Panc1 (cell line): ENCODE data around the gene GOLGA6C. TPM values are rescaled to one million over a fixed set of nuclear protein-coding genes. Genes with fewer than 3 reads are reported as not detected.

ENCODE experiments used
- ATAC-seq: fragments of 200-7000 bp; cut with Tn5 transposase; 2 replicates; pipeline ENCODE4 v1.9.1; 2020; ENCODE audit warnings: mild to moderate bottlenecking, moderate library complexity
- BruUV-seq: library from RNA; stranded (reverse); fragments of 400-500 nt; replicated peaks from 2 replicates; lab custom pipeline; 2021; lab: Mats Ljungman, UMichigan
- CTCF ChIA-PET: fragments of 300-600 bp; sonication (Branson Sonifier 250); formaldehyde crosslinking; loops from one replicate; lab custom pipeline; 2022; ENCODE audit warnings: antibody characterized with exemption; lab: Charles Lee
- POLR2A ChIA-PET: fragments of 300-600 bp; sonication (Branson Sonifier 250); formaldehyde crosslinking; loops from one replicate; lab custom pipeline; 2022; ENCODE audit warnings: antibody characterized with exemption; lab: Charles Lee
- DNase-seq: peaks from one replicate; pipeline ENCODE4 v3.0.0-alpha.2; 2010; ENCODE audit warnings: low read depth, low spot score
- H3K27ac ChIP-seq: 2 replicates; pipeline ENCODE4 v1.5.1; 2011; ENCODE audit warnings: mild to moderate bottlenecking, low read length, inconsistent platforms
- H3K27me3 ChIP-seq: fragments of 200-500 bp; sonication (Bioruptor generic); 2 replicates; pipeline ENCODE4 v1.6.0; 2014; ENCODE audit warnings: low read length, inconsistent platforms; ENCODE audit not compliant: control insufficient read depth, insufficient read depth
- H3K36me3 ChIP-seq: fragments of 200-500 bp; sonication (Bioruptor generic); 2 replicates; pipeline ENCODE4 v1.5.1; 2014; ENCODE audit warnings: inconsistent platforms, mild to moderate bottlenecking, low read length, moderate library complexity; ENCODE audit not compliant: control insufficient read depth, insufficient read depth
- H3K4me1 ChIP-seq: 2 replicates; pipeline ENCODE4 v1.5.1; 2011; ENCODE audit warnings: inconsistent platforms, mild to moderate bottlenecking, low read length, moderate library complexity; ENCODE audit not compliant: control insufficient read depth, insufficient read depth
- H3K4me3 ChIP-seq, 2 experiments: 2 replicates each; pipeline ENCODE4 v1.5.1; 2011 to 2012; ENCODE audit warnings: low read depth in 2 of 2, low read length in 2 of 2, mild to moderate bottlenecking in 2 of 2, inconsistent platforms in 1 of 2, moderate library complexity in 1 of 2
- H3K9me3 ChIP-seq: fragments of 200-500 bp; sonication (Bioruptor generic); 2 replicates; pipeline ENCODE4 v1.5.1; 2014; ENCODE audit warnings: low read depth, mild to moderate bottlenecking, inconsistent platforms, low read length, moderate library complexity; ENCODE audit not compliant: control insufficient read depth, insufficient read depth
- CTCF ChIP-seq: fragments of 450-650 bp; IDR thresholded peaks from 2 replicates; pipeline ENCODE4 v1.5.1; 2017; ENCODE audit warnings: mild to moderate bottlenecking
- POLR2AphosphoS5 ChIP-seq: IDR thresholded peaks from 2 replicates; pipeline ENCODE4 v1.6.1; 2012; ENCODE audit warnings: mild to moderate bottlenecking, low read depth, low read length, moderate library complexity
- REST ChIP-seq, 2 experiments: IDR thresholded peaks; 2 replicates each; pipeline ENCODE4 v1.6.1; 2011 to 2012; ENCODE audit warnings: low read depth in 2 of 2, control low read depth in 1 of 2, low read length in 1 of 2, mild to moderate bottlenecking in 1 of 2, moderate library complexity in 1 of 2; ENCODE audit not compliant: insufficient read depth in 1 of 2
- SIN3A ChIP-seq: IDR thresholded peaks from 2 replicates; pipeline ENCODE4 v1.6.1; 2012; ENCODE audit warnings: low read depth, mild to moderate bottlenecking, low read length, moderate library complexity, borderline replicate concordance; ENCODE audit not compliant: insufficient read depth
- TCF7L2 ChIP-seq: IDR thresholded peaks from 2 replicates; pipeline ENCODE4 v1.6.1; 2011; ENCODE audit warnings: mild to moderate bottlenecking, low read depth, low read length, inconsistent platforms
- in situ Hi-C: cut with HindIII; loops from 2 replicates; pipeline ENCODE4 v1.10.0; 2016; ENCODE audit warnings: low sequenced_read_pairs, low pct_unique_long_range_greater_than_20kb
- intact Hi-C: fragments of 100-400 bp; cut with micrococcal nuclease; formaldehyde crosslinking; loops from one replicate; pipeline ENCODE4 v1.10.0; 2022; ENCODE audit not compliant: unreplicated experiment
- total RNA-seq: library from RNA; stranded (reverse); gene quantifications from one replicate; pipeline ENCODE4 v1.2.1, GENCODE V29; 2021; ENCODE audit not compliant: unreplicated experiment

GOLGA6C gene
- total RNA-seq, 1 experiment from 2014 or later: not detected

- no peak overlapping the region for H3K4me3 ChIP-seq
- no peaks in the 10 kb centered on the region for H3K4me1 ChIP-seq
- in situ Hi-C loops: no loop called here
- H3K9me3 ChIP-seq: no peaks in the 10 kb centered on the region
- H3K27ac ChIP-seq: no peak overlapping the region
- H3K27me3 ChIP-seq: no peaks in the 10 kb centered on the region
- ATAC-seq (no peak), DNase-seq (no peak)
- TF ChIP-seq CTCF: no peak
- TF ChIP-seq SIN3A: no peak
- TF ChIP-seq REST (IDR thresholded peaks at IDR 0.05; ENCODE audit: insufficient read depth in 1 of 2, low read depth in 2 of 2, low read length in 1 of 2): no peak
- TF ChIP-seq TCF7L2: no peak
- TF ChIP-seq POLR2AphosphoS5: no peak
- BruUV-seq: no TSS peak
- ChIA-PET CTCF (no interaction called here), POLR2A (no interaction called here)
- intact Hi-C loops: no loop called here
- no peaks in the 10 kb centered on the region for H3K36me3 ChIP-seq
Observed at GRCh38 chr15:75232252-75232813, 25.8 kb upstream of the GOLGA6C start.

- in situ Hi-C loops (no loop called here), intact Hi-C loops (no loop called here)
- ChIA-PET CTCF (no interaction called here), POLR2A (no interaction called here)
- no peaks in the 10 kb centered on the region for H3K27me3 ChIP-seq
- no peaks in the 10 kb centered on the region for H3K36me3 ChIP-seq
- BruUV-seq: no TSS peak
- DNase-seq (no peak), ATAC-seq (no peak)
- no peak overlapping the region for H3K4me3 ChIP-seq
- TF ChIP-seq CTCF: no peak
- no peaks in the 10 kb centered on the region for H3K4me1 ChIP-seq
- H3K9me3 ChIP-seq: no peaks in the 10 kb centered on the region
- no peak overlapping the region for H3K27ac ChIP-seq
Observed at GRCh38 chr15:75232826-75233503, 25.2 kb upstream of the GOLGA6C start.
